NB4 (cell line): Measurements from ENCODE around the gene P2RY2.

Experiments
- DNase-seq: peaks from one replicate; pipeline ENCODE4 v3.0.0; 2010; ENCODE audit warnings: low read depth
- H3K4me3 ChIP-seq: one replicate; pipeline ENCODE4 v1.5.1; 2011; ENCODE audit warnings: mild to moderate bottlenecking, low read depth, low read length, moderate library complexity
- MYC ChIP-seq: IDR thresholded peaks from 2 replicates; pipeline ENCODE4 v1.6.1; 2011; ENCODE audit warnings: low read depth, low read length
- POLR2A ChIP-seq: IDR thresholded peaks from 2 replicates; pipeline ENCODE4 v1.6.1; 2011; ENCODE audit warnings: mild to moderate bottlenecking; ENCODE audit not compliant: insufficient read length; ENCODE audit errors: extremely low read depth
- TF ChIP-seq, protein P1 (sequence below): IDR thresholded peaks from one replicate; pipeline ENCODE4 v1.5.1; 2012; ENCODE audit warnings: low read depth, low read length
- TF ChIP-seq, protein P2 (sequence below): IDR thresholded peaks from 2 replicates; pipeline ENCODE4 v1.6.1; 2011; ENCODE audit warnings: low read depth, low read length

Gene P2RY2

GRCh38 chr11:73204711-73205121 lies 13.4 kb upstream of the P2RY2 start:
- peak; percentile 99 for DNase-seq
- TF ChIP-seq, protein P1, sequence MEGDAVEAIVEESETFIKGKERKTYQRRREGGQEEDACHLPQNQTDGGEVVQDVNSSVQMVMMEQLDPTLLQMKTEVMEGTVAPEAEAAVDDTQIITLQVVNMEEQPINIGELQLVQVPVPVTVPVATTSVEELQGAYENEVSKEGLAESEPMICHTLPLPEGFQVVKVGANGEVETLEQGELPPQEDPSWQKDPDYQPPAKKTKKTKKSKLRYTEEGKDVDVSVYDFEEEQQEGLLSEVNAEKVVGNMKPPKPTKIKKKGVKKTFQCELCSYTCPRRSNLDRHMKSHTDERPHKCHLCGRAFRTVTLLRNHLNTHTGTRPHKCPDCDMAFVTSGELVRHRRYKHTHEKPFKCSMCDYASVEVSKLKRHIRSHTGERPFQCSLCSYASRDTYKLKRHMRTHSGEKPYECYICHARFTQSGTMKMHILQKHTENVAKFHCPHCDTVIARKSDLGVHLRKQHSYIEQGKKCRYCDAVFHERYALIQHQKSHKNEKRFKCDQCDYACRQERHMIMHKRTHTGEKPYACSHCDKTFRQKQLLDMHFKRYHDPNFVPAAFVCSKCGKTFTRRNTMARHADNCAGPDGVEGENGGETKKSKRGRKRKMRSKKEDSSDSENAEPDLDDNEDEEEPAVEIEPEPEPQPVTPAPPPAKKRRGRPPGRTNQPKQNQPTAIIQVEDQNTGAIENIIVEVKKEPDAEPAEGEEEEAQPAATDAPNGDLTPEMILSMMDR: no peak
- TF ChIP-seq, protein P2, sequence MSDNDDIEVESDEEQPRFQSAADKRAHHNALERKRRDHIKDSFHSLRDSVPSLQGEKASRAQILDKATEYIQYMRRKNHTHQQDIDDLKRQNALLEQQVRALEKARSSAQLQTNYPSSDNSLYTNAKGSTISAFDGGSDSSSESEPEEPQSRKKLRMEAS: peak; percentile 71; the same call in 1 of the 2 replicates
- TF ChIP-seq POLR2A (peak; percentile 51), MYC (peak; percentile 88)
- H3K4me3 ChIP-seq: peak overlapping the region; percentile 62

DNA sequence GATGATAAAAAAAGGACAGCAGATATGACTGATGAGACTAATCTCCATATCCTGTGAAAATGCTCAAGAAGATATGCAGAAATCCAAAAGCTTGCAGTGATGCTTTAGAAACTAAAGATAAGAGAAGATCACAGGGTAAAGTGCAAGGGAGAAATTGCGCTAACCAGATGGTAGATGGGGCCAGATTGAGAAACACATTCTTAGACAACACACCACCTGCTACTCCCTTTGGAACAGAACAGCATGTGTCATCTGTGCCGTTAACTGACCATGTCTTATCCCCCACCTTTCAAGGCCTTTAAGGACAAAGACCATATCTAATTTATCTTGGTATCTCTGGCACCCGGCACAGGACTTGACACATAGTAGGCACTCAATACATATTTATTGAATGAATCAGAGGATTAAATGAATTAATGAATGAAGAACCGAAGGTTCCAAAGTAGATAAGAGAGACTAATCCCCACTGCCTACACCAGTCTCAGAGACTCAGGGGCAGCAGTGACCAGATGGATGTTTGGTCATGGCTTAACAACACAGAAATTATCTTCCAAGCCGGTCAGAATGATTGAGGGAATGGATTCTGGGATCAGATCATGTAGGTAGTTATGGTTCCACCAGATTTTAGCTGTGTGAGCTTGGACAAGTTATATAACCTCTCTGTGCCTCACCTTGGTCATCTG lies 12.3 kb upstream of the P2RY2 start:
- peak; percentile 97 for DNase-seq
- TF ChIP-seq, protein P2: peak; percentile 95
- TF ChIP-seq, protein P1: no peak
- TF ChIP-seq POLR2A: no peak
- peak; percentile 96 for TF ChIP-seq MYC
- peak overlapping the region; percentile 62 for H3K4me3 ChIP-seq

GRCh38 chr11:73206801-73207200 lies 11.3 kb upstream of the P2RY2 start:
- DNase-seq: no peak
- TF ChIP-seq, protein P2: no peak
- TF ChIP-seq, protein P1: no peak
- no peak for TF ChIP-seq POLR2A
- TF ChIP-seq MYC: no peak
- no peak overlapping the region for H3K4me3 ChIP-seq

- TF ChIP-seq MYC: no peak
- no peak for TF ChIP-seq POLR2A
- TF ChIP-seq, protein P1: no peak
- TF ChIP-seq, protein P2: no peak
- no peak overlapping the region for H3K4me3 ChIP-seq
- no peak for DNase-seq
Measured at GRCh38 chr11:73209892-73210291, 8.2 kb upstream of the P2RY2 start.

DNA sequence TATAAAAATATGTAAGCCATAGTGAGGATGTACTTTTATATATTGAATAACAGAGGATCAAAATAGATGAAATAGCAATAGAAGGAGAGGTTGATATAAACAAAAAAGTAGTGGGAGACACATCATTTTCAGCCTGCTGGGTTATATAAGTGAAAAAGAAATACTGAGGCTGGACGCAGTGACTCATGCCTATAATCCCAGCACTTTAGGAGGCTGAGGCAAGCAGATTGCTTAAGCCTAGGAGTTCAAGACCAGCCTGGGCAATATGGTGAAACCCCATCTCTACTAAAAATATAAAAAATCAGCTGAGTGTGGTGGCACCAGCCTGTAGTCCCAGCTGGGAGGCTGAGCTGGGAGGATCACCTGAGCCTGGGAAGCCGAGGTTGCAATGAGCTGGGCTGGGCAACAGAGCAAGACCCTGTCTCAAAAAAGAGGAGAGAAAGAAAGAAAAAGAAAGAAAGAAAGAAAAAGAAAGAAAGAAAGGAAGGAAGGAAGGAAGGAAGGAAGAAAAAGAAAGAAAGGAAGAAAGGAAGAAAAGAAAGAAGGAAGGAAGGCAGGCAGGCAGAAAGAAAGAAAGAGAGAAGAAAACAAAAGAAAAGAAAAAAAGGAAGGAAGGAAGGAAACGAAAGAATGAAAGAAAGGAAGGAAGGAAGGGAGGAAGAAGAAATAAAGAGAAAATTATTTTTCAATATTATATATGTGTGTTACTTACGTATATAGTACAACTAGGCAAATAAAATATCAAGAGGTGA lies 7.0 kb upstream of the P2RY2 start:
- peak; percentile 85 for DNase-seq
- no peak for TF ChIP-seq MYC
- TF ChIP-seq, protein P1: no peak
- no peak for TF ChIP-seq POLR2A
- TF ChIP-seq, protein P2: no peak
- H3K4me3 ChIP-seq: no peak overlapping the region
